GM19025 (cell line): Measurements from ENCODE around the gene LRRC7.
"Not testable (repeated sequence)": the region's sequence is repeated elsewhere in the genome, so short reads cannot be mapped to it uniquely, and the experiment has no call there.

Experiments used
- ATAC-seq: cut with Tn5 transposase; IDR thresholded peaks from one replicate; pipeline ENCODE4 v1.9.1; 2021; ENCODE audit warnings: mild to moderate bottlenecking, low read depth, moderate library complexity; ENCODE audit not compliant: unreplicated experiment

The LRRC7 gene

DNA sequence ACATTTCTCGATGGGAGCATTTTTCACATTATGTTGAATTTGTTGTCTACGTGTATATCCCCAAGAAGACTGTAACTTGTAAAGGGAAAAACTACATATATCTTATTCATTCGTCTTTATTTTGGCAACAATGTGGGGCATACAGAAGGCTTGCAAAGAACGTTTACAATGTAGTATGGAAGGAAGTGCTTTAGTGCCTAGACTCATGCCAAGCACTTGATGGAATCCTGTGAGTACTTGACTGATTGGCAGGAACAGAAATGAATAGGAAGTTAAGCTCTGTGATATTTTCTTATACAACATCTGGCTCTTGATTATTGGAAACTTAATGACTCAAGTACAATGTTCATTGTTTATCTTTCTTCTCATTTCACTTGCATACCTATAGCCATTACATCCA lies 284.4 kb downstream of the LRRC7 start:
- ATAC-seq = no peak

DNA sequence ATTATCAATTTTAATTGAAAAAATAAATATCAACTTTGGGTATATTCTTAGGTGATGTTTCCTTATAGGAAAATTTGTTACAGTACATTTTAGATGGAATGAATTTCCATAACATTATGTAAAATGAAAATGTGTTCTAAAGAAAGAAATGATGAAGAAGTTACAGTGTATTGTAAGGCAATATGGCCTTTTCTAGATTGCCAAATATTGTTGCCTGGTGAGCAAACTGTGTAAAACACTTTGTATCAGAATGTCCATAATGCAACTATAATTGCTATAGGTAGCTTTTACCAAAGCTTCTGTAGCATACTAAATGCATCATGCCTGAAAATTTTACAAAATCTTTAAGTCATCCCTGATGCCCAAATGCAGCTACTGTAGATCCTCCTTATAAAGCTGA lies 285.0 kb downstream of the LRRC7 start:
- ATAC-seq = no peak

DNA sequence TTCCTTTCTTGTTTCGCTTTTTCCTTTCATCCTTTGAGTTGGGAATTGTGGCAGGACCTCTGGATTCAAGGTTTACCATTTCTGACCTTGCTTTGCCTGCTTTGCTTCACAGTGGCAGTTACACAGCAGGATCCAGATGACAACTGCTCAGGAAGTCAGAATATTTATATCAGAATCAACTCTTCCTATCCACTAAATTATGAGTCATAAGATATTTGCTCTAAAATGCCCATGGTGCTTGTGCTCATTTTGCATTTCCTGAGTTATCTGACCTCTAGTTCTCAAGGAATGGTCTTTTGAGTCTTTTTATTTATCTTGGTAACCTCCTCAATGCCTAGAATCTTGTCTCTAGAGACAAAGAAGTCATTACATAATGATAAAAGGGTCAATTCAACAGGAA lies 290.8 kb downstream of the LRRC7 start:
- no peak for ATAC-seq

DNA sequence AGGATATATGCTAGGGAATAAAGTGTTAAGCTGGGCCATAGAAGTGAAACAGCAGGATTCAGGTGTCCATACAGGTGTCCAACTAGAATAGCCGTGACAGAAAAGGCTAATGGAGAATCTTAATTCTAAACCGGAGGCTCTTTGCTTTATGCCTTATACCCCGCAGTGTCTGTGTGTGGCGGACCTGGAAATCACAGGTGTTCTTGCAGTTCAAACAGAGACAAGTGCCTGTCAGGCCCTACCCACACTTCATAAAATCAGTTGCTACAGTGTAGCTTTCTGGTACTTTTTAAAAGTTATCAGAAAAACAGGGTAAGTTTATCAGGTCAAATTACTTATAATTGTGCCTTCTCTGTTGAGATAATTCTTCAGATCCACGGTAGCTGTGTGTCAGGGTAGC lies 293.9 kb downstream of the LRRC7 start:
- ATAC-seq = no peak

DNA sequence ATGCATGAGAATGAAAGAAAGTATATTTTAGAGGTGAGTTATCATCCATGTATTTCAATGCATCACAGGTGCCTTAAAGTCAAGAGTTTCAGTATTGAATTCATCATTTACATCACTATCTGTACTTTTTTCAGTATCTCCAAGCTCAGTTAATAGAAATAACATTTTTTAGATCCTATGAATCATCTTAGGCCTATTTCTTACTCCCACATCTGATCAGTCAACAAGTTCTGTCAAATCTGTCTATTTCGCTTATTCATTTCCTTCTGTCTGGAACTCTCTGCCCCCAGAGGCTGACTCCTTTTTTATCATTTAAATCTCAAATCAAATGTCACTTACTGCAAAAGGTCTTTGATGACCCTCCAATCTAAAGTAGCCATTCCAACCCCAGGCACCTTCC lies 295.2 kb downstream of the LRRC7 start:
- no peak for ATAC-seq

DNA sequence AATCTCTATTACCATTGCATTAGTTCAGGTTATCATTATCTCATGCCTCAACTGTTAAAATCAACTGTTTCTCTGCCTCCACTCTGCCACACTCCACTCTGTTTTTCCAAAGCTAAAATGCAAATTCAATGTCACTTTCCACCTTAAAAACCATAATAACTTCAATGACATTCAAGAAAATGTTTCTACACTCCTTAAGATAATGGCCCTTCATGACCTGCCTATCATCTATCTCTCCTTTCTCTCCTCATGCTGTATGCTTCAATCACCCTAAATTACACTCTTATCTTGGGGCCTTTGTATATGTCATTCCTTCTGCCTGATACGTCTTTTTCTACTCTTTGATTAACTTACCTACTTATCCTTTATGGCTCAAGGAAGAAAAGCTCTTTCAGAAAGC lies 296.0 kb downstream of the LRRC7 start:
- no peak for ATAC-seq

DNA sequence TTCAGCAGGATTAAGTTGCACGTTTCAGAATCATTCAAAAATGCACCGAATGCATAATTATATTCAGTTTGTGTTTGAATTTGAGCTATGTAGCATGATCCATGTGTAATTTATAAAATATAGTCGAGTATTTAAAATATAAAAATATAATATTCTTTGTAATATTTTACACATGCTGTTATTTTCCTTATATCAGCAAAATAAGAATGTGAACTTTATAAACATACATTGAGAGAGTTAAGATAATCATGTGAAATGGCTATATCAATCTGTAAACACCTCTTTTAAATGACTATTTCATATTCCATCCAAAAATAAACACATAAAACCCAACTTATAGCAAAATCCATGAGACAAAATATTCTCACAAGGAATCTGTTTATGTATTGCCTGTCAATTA lies 303.7 kb downstream of the LRRC7 start:
- no peak for ATAC-seq

DNA sequence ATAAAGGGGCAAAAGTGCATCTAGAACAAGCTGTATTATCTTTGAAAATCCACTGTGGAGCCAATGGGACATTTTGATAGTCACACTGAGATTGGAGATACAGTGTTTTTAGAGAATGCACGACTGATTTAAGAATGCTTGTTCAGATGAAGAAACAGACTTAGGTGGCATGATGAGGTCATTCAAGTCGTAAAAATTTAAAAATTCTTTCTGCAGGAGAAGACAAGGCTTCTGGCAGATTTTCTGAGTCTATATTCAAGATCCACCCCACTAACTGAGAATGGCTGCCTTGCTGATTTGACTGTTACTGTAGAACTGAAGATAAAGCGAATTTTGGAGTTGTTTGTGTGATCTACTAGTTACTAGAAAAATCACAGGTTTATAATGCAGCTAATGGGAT lies 310.6 kb downstream of the LRRC7 start:
- ATAC-seq = no peak

DNA sequence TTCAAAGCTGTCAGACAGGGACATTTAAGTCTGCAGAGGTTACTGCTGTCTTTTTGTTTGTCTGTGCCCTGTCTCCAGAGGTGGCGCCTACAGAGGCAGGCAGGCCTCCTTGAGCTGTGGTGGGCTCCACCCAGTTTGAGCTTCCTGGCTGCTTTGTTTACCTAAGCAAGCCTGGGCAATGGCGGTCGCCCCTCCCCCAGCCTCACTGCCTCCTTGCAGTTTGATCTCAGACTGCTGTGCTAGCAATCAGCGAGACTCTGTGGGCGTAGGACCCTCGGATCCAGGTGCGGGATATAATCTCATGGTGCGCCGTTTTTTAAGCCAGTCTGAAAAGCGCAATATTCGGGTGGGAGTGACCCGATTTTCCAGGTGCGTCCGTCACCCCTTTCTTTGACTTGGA lies 320.3 kb downstream of the LRRC7 start:
- ATAC-seq = not testable (repeated sequence)

DNA sequence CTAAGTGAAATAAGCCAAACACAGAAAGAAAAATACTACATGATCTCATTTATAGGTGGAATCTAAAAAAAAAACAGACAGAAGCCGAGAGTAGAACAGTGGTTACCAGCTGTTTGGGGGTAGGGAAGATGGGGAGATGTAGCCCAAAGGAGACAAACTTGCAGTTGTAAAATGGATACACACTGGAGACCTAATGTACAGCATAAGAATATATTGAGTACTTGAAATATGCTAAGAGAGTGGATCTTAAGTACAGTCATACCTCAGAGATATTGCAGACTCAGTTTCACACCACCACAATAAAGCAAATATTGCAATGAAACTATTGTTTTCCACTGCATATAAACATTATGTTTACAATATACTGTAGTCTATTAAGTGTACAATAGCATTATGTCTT lies 320.9 kb downstream of the LRRC7 start:
- ATAC-seq = no peak

DNA sequence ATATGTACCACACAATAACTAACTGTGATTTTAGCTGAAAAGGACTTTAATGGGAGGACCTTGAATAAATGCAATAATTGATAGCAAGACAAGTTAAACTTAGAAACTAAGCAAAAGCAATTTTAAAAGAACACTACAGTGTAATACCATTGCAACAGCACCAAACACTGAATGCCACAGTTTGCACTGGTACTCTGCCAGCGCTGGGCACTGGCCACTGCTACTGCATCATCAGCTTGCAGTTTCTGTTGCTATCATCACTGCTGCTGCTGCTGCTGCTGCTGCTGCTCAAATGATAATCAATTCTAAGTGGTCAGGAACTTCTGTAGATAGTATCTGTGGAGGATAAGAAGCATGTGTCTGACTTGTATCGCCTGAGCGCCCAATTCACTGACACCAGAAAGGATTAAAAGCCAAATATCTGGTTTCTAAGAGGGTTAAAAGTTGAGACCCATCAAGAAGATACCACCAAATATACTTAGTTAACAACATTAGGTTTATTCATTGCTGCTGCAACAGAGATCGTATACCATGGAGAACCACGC lies 330.8 kb downstream of the LRRC7 start:
- no peak for ATAC-seq

DNA sequence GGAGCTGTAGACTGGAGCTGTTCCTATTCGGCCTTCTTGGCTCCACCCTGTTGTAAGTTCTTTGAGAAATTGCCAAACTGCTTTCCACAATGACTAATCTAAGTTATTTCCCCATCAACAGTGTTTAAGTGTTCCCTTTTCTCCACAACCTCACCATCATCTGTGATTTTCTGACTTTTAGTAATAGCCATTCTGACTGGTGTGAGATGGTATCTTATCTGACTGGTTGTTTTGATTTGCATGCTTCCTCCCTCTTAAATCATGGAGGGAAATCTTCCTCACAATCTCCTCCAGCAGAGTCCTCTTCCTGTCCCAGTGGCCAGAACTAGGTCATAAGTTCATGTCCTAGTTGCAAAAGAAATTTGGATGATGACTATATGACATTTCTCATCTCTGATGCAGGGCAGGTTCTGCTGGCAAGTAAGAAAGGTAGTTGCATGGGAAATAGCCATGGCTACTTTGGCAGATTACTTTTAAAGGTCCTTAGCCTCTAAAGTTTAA lies 343.6 kb downstream of the LRRC7 start:
- ATAC-seq = no peak

DNA sequence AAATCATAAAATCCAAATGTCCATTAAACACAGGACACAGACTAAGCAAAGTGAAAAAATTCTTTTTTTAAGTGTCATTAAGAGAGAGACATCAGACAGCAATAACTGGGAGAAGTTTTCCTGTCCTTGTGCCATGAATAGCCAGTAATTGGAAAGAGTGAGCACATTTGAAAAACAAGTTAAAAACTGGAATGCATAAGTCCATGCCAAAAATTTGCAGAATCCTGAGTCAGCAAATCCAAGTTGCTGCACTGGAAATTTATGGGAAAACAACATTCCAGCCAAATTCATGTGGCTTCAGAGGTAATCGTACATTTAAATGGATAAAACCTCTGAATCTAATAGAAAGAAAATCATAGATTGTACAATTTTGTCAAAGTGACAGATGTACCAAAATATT lies 346.3 kb downstream of the LRRC7 start:
- ATAC-seq = no peak

DNA sequence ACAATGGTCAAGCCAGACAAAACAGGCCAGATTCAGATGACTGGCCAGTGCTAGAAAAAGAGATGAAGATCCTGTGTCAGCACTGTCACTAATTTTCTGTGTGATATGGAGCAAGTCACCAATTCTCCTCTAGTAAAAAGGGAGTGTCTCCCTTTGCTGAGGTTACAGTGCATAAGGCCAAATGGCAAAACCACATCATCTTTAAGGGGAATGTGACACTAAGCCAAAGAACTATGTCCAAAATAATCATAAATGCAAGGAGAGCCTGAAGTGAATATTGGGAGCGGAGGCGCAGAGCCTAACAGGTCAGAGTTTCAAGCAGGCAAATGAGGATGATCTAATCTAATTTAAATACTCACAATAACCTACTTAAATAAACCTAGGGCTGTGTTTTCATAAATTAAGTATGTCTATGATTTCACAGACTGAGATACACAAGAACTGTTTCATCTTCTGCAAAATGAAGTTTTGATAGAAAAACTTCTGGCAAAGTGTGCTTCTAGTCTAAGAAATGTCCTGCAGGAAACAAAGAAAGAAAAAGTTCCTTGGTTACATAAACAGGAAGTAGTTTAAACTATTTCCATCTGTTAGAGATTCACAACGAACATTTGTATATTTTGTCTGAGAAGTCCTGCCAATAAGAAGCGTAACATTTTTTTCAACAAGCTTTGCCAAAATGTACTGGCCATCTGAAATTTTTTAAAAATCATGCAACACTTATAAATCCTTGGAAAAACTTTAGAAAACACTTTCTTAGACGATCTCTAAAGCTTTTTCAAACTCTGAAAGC lies 347.4 kb downstream of the LRRC7 start:
- no peak for ATAC-seq

DNA sequence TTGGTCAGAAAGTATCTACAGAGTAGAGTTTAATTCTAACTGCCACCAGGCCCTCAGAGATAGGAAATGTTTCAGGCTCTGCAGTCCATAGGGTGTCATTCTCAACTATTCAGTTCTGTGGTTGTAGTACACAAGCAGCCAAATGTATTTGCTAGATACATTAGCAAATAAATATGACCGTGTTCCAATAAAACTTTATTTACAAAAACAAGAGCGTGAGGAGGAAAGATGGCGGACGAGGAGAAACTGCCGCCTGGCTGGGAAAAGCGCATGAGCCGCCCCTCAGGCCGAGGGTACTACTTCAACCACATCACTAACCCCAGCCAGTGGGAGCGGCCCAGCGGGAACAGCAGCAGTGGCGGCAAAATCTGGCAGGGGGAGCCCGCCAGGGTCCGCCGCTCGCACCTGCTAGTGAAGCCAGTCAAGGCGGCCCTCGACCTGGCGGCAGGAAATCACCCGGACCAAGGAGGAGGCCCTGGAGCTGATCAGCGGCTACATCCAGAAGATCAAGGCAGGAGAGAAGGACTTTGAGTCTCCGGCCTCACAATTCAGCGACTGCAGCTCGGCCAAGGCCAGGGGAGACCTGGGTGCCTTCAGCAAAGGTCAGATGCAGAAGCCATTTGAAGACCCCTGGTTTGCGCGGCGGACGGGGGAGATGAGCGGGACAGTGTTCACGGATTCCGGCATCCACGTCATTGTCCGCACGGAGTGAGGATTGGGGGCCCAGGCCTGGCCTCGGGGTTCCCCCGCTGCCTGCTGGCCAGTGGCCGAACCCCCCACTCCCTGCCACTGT lies 351.6 kb downstream of the LRRC7 start:
- ATAC-seq = no peak

DNA sequence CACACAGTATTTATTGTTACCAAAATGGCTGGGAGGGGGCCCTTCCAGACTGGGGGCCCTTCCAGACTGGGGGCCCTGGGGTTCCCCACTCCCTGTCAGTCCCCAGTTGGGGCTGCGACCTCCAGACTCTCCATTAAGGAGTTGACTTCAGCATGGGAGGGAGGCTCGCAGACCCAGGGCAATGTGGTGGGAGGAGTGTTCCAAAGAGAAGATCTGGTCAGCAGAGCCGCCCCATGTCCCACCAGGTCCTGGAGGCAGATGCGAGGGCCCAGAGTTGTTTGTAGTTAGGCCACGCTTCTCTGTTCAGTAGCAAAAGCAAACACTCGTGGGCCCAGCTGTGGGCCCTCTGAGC lies 352.2 kb downstream of the LRRC7 start:
- ATAC-seq = no peak

DNA sequence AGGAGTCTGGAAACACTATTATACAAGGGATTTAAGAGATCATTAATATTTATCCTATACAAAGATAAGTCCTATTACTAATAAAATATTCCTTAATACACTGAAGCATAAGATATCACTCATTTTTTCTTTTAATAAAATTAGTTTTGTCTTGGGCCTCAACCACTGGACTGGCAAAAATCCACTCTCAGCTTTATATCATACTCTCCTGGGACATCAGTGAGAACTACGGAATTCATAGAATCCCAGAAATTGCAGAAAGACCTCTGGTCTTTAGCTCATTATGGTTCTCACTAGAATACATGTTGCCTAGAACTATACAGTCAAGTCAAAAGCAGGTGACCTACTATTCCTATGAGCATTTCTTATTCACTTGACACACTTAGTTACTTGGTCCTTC lies 352.7 kb downstream of the LRRC7 start:
- no peak for ATAC-seq

DNA sequence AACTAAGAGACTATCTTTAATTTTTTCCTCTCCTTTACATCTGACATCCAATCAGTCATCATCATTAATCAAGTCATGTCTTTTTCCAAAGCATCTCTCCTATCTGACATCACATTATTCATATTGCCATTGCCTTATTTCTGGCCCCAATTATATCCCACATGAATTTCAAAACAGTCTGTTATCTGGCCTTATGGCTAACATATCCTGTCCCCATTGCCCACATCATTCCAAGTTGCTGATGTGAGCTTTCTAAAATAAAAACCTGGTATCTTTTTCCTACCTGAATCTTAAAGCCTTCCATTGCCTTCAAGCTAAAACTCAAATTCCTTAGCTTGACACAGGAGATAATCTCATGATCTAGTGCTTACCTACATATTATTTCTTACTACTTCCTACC lies 353.8 kb downstream of the LRRC7 start:
- no peak for ATAC-seq

DNA sequence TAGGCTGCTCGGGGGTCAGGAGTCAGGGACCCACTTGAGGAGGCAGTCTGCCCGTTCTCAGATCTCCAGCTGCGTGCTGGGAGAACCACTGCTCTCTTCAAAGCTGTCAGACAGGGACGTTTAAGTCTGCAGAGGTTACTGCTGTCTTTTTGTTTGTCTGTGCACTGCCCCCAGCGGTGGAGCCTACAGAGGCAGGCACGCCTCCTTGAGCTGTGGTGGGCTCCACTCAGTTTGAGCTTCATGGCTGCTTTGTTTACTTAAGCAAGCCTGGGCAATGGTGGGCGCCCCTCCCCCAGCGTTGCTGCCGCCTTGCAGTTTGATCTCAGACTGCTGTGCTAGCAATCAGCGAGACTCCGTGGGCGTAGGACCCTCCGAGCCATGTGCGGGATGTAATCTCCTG lies 360.5 kb downstream of the LRRC7 start:
- ATAC-seq = not testable (repeated sequence)

DNA sequence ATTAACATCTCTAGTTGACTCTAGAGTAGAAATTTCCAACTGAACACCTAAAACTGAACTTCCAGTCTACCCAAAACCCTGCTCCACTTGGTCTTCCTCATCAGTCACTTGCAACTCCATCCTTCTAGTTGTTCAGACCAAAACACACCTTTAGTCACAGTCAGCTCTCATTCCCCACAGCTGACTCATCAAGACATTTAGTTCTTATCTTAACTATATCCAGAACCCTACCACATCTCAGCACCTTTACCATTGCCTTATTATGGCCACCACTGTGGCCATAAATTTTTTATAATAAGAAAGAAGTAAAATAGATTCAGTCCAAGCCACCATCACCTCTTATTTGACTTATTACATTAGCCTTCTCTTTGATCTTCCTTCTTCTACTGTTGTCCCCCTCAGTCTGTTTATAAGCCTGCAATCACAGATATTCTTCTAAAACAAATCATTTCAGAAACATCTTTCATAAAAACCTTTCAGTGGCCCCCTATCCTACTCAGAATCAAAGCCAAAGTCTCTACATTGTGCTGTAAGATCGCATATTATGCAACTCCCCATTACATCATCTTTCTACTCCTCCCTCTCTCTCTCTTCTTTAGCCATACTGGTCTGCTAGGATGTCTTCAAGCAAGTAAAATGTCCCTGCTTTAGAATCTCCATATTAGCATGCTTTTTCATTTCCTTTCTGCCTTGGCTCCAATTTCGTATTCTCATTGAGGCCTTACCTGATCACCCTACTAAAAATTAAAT lies 361.8 kb downstream of the LRRC7 start:
- no peak for ATAC-seq

DNA sequence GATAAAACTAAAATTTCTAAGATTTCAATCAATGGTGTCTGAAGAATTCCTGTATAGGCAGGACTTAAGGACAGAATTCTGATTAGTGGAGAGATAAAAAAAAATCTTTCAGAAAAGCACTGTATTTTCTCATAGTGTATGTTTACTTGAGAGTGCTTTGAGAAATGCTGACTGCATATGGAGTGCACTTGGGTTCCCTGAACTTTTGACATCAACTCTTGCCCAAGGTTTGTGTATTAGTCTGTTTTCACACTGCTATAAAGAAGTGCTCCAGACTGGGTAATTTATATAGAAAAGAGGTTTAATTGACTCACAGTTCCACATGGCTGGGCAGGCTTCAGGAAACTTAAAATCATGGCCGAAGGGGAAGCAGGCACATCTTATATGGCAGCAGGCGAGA lies 362.7 kb downstream of the LRRC7 start:
- ATAC-seq = no peak
